K562 (cell line): Measurements from ENCODE around the gene OARD1. TPM values are rescaled to one million over a fixed set of nuclear protein-coding genes. Genes with fewer than 3 reads are reported as not detected.
A peak's percentile ranks its signal among the peaks of the same experiment; 100 is the strongest.

ENCODE experiments used
- C11orf30 ChIP-seq: fragments of 450-650 bp; IDR thresholded peaks from 2 replicates; pipeline ENCODE4 v1.6.1; 2016; ENCODE audit warnings: low read depth, mild to moderate bottlenecking
- CHCHD3 ChIP-seq: fragments of 250-450 bp; sonication (Bioruptor Pico); IDR thresholded peaks from 2 replicates; pipeline ENCODE4 v2.1.2; 2022; ENCODE audit warnings: mild to moderate bottlenecking
- E2F3 ChIP-seq: fragments of 250-450 bp; sonication (Bioruptor Pico); IDR thresholded peaks from 2 replicates; pipeline ENCODE4 v1.4.0; 2020; ENCODE audit warnings: mild to moderate bottlenecking
- EGR1 ChIP-seq: fragments of 450-650 bp; conservative IDR thresholded peaks from 2 replicates; pipeline ENCODE4 v1.6.1; 2017; ENCODE audit warnings: mild to moderate bottlenecking
- ELF4 ChIP-seq: fragments of 450-650 bp; formaldehyde crosslinking; IDR thresholded peaks from 2 replicates; pipeline ENCODE4 v1.4.0; 2022; ENCODE audit warnings: missing genetic modification characterization
- EP400 ChIP-seq: fragments of 450-650 bp; IDR thresholded peaks from 2 replicates; pipeline ENCODE4 v1.6.1; 2017; ENCODE audit warnings: antibody characterized with exemption, mild to moderate bottlenecking, moderate library complexity
- HMG20B ChIP-seq: fragments of 250-450 bp; sonication (Bioruptor Pico); IDR thresholded peaks from 2 replicates; pipeline ENCODE4 v1.5.0; 2021; ENCODE audit warnings: mild to moderate bottlenecking
- HMGXB4 ChIP-seq: sonication (generic); formaldehyde crosslinking; IDR thresholded peaks from 2 replicates; pipeline ENCODE4 v1.8.1; 2023; ENCODE audit warnings: mild to moderate bottlenecking, missing genetic modification reagents
- JUND ChIP-seq, 2 experiments: IDR thresholded peaks; 2 replicates in 1 of 2; 3 replicates in 1 of 2; pipeline ENCODE4 v1.6.1; 2011; ENCODE audit warnings: borderline replicate concordance in 2 of 2, low read depth in 2 of 2, low read length in 2 of 2, improper control_type of control experiment in 1 of 2, missing biosample characterization in 1 of 2, missing genetic modification characterization in 1 of 2, missing genetic modification reagents in 1 of 2
- KLF16 ChIP-seq: IDR thresholded peaks from 2 replicates; pipeline ENCODE4 v1.6.1; 2016; ENCODE audit warnings: antibody characterized with exemption
- MBD2 ChIP-seq: sonication (generic); IDR thresholded peaks from 2 replicates; pipeline ENCODE4 v1.6.1; 2016; ENCODE audit warnings: low read depth, borderline replicate concordance
- MLLT1 ChIP-seq, 2 experiments: fragments of 450-650 bp; IDR thresholded peaks; 2 replicates each; pipeline ENCODE4 v1.6.1; 2016
- MTA1 ChIP-seq: fragments of 450-650 bp; IDR thresholded peaks from 2 replicates; pipeline ENCODE4 v1.6.1; 2017; ENCODE audit warnings: borderline replicate concordance
- NCOA1 ChIP-seq: fragments of 450-650 bp; IDR thresholded peaks from 2 replicates; pipeline ENCODE4 v1.6.1; 2016; ENCODE audit warnings: low read depth
- NFIX ChIP-seq: fragments of 250-450 bp; sonication (Bioruptor Pico); IDR thresholded peaks from 2 replicates; pipeline ENCODE4 v1.4.0; 2020; ENCODE audit warnings: low read depth, mild to moderate bottlenecking, moderate library complexity
- NR2F6 ChIP-seq: fragments of 450-650 bp; formaldehyde crosslinking; IDR thresholded peaks from 2 replicates; pipeline ENCODE4 v1.4.0; 2020; ENCODE audit warnings: mild to moderate bottlenecking
- POLR2AphosphoS5 ChIP-seq: IDR thresholded peaks from 2 replicates; pipeline ENCODE4 v1.6.1; 2011; ENCODE audit warnings: mild to moderate bottlenecking, low read depth, low read length, moderate library complexity; ENCODE audit not compliant: control insufficient read depth, insufficient read depth
- RCOR1 ChIP-seq, 2 experiments: IDR thresholded peaks; 2 replicates each; pipeline ENCODE4 v1.6.1; 2012; ENCODE audit warnings: low read depth in 2 of 2, low read length in 2 of 2, borderline replicate concordance in 1 of 2, improper control_type of control experiment in 1 of 2
- SIN3B ChIP-seq: fragments of 450-650 bp; IDR thresholded peaks from 2 replicates; pipeline ENCODE4 v1.6.1; 2017; ENCODE audit warnings: low read depth, mild to moderate bottlenecking, moderate library complexity
- SIRT6 ChIP-seq: IDR thresholded peaks from one replicate; pipeline ENCODE4 v1.6.1; 2012; ENCODE audit warnings: low read depth, mild to moderate bottlenecking, control low read depth, inconsistent platforms, low read length, moderate library complexity
- TBP ChIP-seq: optimal IDR thresholded peaks from 2 replicates; pipeline ENCODE3; 2011; ENCODE audit warnings: low read depth, low read length, improper control_type of control experiment
- ZFP30 ChIP-seq: fragments of 250-450 bp; sonication (Bioruptor Pico); IDR thresholded peaks from 2 replicates; pipeline ENCODE4 v1.8.0; 2022; ENCODE audit warnings: moderate library complexity, mild to moderate bottlenecking, inconsistent platforms, borderline replicate concordance
- ZNF133 ChIP-seq: fragments of 250-450 bp; sonication (Bioruptor Pico); IDR thresholded peaks from 2 replicates; pipeline ENCODE4 v1.4.0; 2020; ENCODE audit warnings: mild to moderate bottlenecking
- ZNF197 ChIP-seq: fragments of 200-800 bp; sonication (Bioruptor generic); IDR thresholded peaks from 2 replicates; pipeline ENCODE4 v1.6.1; 2016; ENCODE audit warnings: low read depth, missing genetic modification characterization, missing compliant biosample characterization
- ZNF217 ChIP-seq: sonication (generic); formaldehyde crosslinking; IDR thresholded peaks from 2 replicates; pipeline ENCODE4 v1.8.0; 2022; ENCODE audit warnings: mild to moderate bottlenecking, missing genetic modification reagents
- ZNF717 ChIP-seq: fragments of 250-450 bp; sonication (Bioruptor Pico); IDR thresholded peaks from 2 replicates; pipeline ENCODE4 v1.5.0; 2021
- ZNF77 ChIP-seq: fragments of 250-450 bp; sonication (Bioruptor Pico); IDR thresholded peaks from 2 replicates; pipeline ENCODE4 v1.5.0; 2020
- polyA plus RNA-seq, 8 experiments: library from polyadenylated mRNA; depleted of rRNA in 4 of 8; stranded (reverse) in 5 of 8; unstranded in 3 of 8; fragments of >200 nt; fragmentation: Nextera tagmentation in 2 of 8; fragmentation: Illumina TruSeq in 1 of 8; extraction: Ambion mirVana in 2 of 8; extraction: Trizol in 1 of 8; gene quantifications; 2 replicates each; pipeline versions ENCODE4 v1.2.1 to v1.2.3, GENCODE V29; 2011 to 2014; ENCODE audit warnings: inconsistent platforms in 1 of 8, missing spikeins in 1 of 8
- total RNA-seq, 7 experiments: library from RNA; depleted of rRNA in 6 of 7; stranded (reverse); fragments of >200 nt in 6 of 7; fragmentation: Illumina TruSeq in 2 of 7; extraction: Trizol in 2 of 7; gene quantifications; 2 replicates each; pipeline versions ENCODE4 v1.2.1 to v1.2.3, GENCODE V29; 2011 to 2021; ENCODE audit warnings: low replicate concordance in 1 of 7
- TF ChIP-seq, protein P1 (sequence below): fragments of 450-650 bp; IDR thresholded peaks from 2 replicates; pipeline ENCODE4 v1.6.1; 2016

Gene OARD1
- total and polyA plus RNA-seq, 9 of the 15 experiments (the other 6 are each of a cell fraction or from before 2014, with no cell fraction given), result 43.4 to 88.3 (median 61.1) TPM

GRCh38 chr6:41072836-41073202, 663 bp upstream of the OARD1 start, which contains the start of gene NFYA (continued):
- TF ChIP-seq JUND (IDR thresholded peaks at IDR 0.05; ENCODE audit: borderline replicate concordance, low read depth, low read length) (no peak), JUND (tag; IDR thresholded peaks at IDR 0.05; ENCODE audit: borderline replicate concordance, low read depth, low read length) (no peak; the same call in 2 of the 3 replicates), MTA1 (no peak), NFIX (CRISPR knock-in tag) (no peak), ZNF133 (no peak), NCOA1 (no peak), ELF4 (CRISPR knock-in tag) (no peak), SIN3B (no peak), POLR2AphosphoS5 (no peak), HMGXB4 (CRISPR knock-in tag) (no peak), MLLT1 (IDR thresholded peaks at IDR 0.05) (peak in 1 of 2 experiments; percentile 71; a peak in 2 of 4 replicates), CHCHD3 (no peak), E2F3 (CRISPR knock-in tag) (no peak), RCOR1 (IDR thresholded peaks at IDR 0.05; ENCODE audit: borderline replicate concordance in 1 of 2, low read depth in 2 of 2, low read length in 2 of 2) (peak in 1 of 2 experiments; percentile 63; a peak in 2 of 4 replicates), ZNF217 (CRISPR knock-in tag) (no peak), KLF16 (peak; percentile 26; the same call in 1 of the 2 replicates), ZNF197 (CRISPR knock-in tag) (no peak), HMG20B (CRISPR knock-in tag) (no peak), TBP (no peak), C11orf30 (peak; percentile 52), ZFP30 (CRISPR knock-in tag) (no peak), ZNF717 (no peak), MBD2 (peak; percentile 92), EGR1 (peak; percentile 56), SIRT6 (no peak), NR2F6 (no peak), ZNF77 (CRISPR knock-in tag) (no peak), EP400 (no peak)
- TF ChIP-seq, protein P1, sequence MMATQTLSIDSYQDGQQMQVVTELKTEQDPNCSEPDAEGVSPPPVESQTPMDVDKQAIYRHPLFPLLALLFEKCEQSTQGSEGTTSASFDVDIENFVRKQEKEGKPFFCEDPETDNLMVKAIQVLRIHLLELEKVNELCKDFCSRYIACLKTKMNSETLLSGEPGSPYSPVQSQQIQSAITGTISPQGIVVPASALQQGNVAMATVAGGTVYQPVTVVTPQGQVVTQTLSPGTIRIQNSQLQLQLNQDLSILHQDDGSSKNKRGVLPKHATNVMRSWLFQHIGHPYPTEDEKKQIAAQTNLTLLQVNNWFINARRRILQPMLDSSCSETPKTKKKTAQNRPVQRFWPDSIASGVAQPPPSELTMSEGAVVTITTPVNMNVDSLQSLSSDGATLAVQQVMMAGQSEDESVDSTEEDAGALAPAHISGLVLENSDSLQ, result peak; percentile 76
